PC-9 (cell line): ENCODE results near the gene GOLGA1. TPM values are rescaled to one million over a fixed set of nuclear protein-coding genes. Genes with fewer than 3 reads are reported as not detected.

ENCODE experiments used
- BruUV-seq: library from RNA; stranded (reverse); fragments of 400-500 nt; replicated peaks from 2 replicates; lab custom pipeline; 2021; lab: Mats Ljungman, UMichigan
- CTCF ChIA-PET: fragments of 300-600 bp; sonication (Branson Sonifier 250); formaldehyde crosslinking; loops from one replicate; lab custom pipeline; 2022; ENCODE audit warnings: antibody characterized with exemption; lab: Charles Lee
- POLR2A ChIA-PET: fragments of 300-600 bp; sonication (Branson Sonifier 250); formaldehyde crosslinking; loops from one replicate; lab custom pipeline; 2022; ENCODE audit warnings: antibody characterized with exemption; ENCODE audit not compliant: unreplicated experiment; lab: Charles Lee
- DNase-seq, 2 experiments: peaks; one replicate each; pipeline versions ENCODE4 v3.0.0 to v3.0.0-alpha.2; 2015 to 2022; ENCODE audit warnings: mixed read lengths in 1 of 2
- H2AFZ ChIP-seq: fragments of 200-600 bp; sonication (generic); 2 replicates; pipeline ENCODE4 v1.8.1; 2017; ENCODE audit warnings: antibody characterized with exemption
- H3F3A ChIP-seq: fragments of 200-600 bp; sonication (generic); 2 replicates; pipeline ENCODE4 v1.8.1; 2017; ENCODE audit warnings: antibody characterized with exemption, mild to moderate bottlenecking, low read depth; ENCODE audit not compliant: insufficient read depth
- H3K27ac ChIP-seq: fragments of 200-600 bp; sonication (generic); 2 replicates; pipeline ENCODE4 v1.6.1; 2016; ENCODE audit warnings: mixed run types
- H3K27me3 ChIP-seq: fragments of 200-600 bp; sonication (generic); 2 replicates; pipeline ENCODE4 v1.6.1; 2016; ENCODE audit warnings: low read depth, mixed run types; ENCODE audit not compliant: insufficient read depth
- H3K36me3 ChIP-seq: fragments of 200-600 bp; sonication (generic); 2 replicates; pipeline ENCODE4 v1.6.1; 2016; ENCODE audit warnings: low read depth, mixed run types
- H3K4me1 ChIP-seq: fragments of 200-600 bp; sonication (generic); replicated peaks from 2 replicates; pipeline ENCODE4 v1.6.1; 2016; ENCODE audit warnings: mixed run types; ENCODE audit not compliant: insufficient read depth
- H3K4me2 ChIP-seq: fragments of 200-600 bp; sonication (generic); 2 replicates; pipeline ENCODE4 v1.6.1; 2017; ENCODE audit warnings: mixed run types
- H3K4me3 ChIP-seq: fragments of 200-600 bp; sonication (generic); 2 replicates; pipeline ENCODE4 v1.6.1; 2016; ENCODE audit warnings: mixed run types
- H3K79me2 ChIP-seq: fragments of 200-600 bp; sonication (generic); 2 replicates; pipeline ENCODE4 v1.6.1; 2017; ENCODE audit warnings: low read depth, mixed run types
- H3K9me2 ChIP-seq: fragments of 200-600 bp; sonication (generic); 2 replicates; pipeline ENCODE4 v1.8.1; 2017; ENCODE audit warnings: mild to moderate bottlenecking; ENCODE audit not compliant: insufficient read depth
- H3K9me3 ChIP-seq: fragments of 200-600 bp; sonication (generic); 2 replicates; pipeline ENCODE4 v1.8.1; 2016; ENCODE audit warnings: low read depth; ENCODE audit not compliant: insufficient read depth
- H4K20me1 ChIP-seq: fragments of 200-600 bp; sonication (generic); 2 replicates; pipeline ENCODE4 v1.8.1; 2017; ENCODE audit not compliant: insufficient read depth
- CTCF ChIP-seq: fragments of 200-600 bp; sonication (generic); conservative IDR thresholded peaks from 2 replicates; pipeline ENCODE4 v1.6.1; 2017; ENCODE audit warnings: mixed run types, antibody characterized with exemption, mild to moderate bottlenecking, moderate library complexity
- EZH2 ChIP-seq: fragments of 200-600 bp; sonication (generic); IDR thresholded peaks from 2 replicates; pipeline ENCODE4 v1.8.0; 2017; ENCODE audit warnings: antibody characterized with exemption, low read depth
- intact Hi-C: fragments of 100-400 bp; cut with micrococcal nuclease; formaldehyde crosslinking; loops from one replicate; pipeline ENCODE4 v1.10.0; 2022; ENCODE audit not compliant: unreplicated experiment
- total RNA-seq: library from RNA; stranded (reverse); gene quantifications from 2 replicates; pipeline ENCODE4 v1.2.3, GENCODE V29; 2021

Gene GOLGA1
- total RNA-seq, 1 experiment from 2014 or later, result 23.0 TPM

- DNase-seq, result no peak
- BruUV-seq, result no TSS peak
- H3K36me3 ChIP-seq, result no peaks in the 10 kb centered on the region
- TF ChIP-seq CTCF, result no peak
- TF ChIP-seq EZH2, result no peak
- no peak overlapping the region for H2AFZ ChIP-seq
- no peaks in the 10 kb centered on the region for H3K9me2 ChIP-seq
- CTCF ChIA-PET, result no interaction called here
- H3K9me3 ChIP-seq, result no peaks in the 10 kb centered on the region
- H3K79me2 ChIP-seq, result no peaks in the 10 kb centered on the region
- POLR2A ChIA-PET, result interaction anchor here (0.6 kb wide), 1 partner anchor 876 kb away, joined by 5 read pairs; the partner anchor contains the start of gene MAPKAP1
- peaks cover 19% of the 10 kb centered on the region for H3K4me1 ChIP-seq
- no peaks in the 10 kb centered on the region for H3K27me3 ChIP-seq
- intact Hi-C loops, result no loop called here
- H3K4me3 ChIP-seq, result no peak overlapping the region
- H3K4me2 ChIP-seq, result no peak overlapping the region
- H4K20me1 ChIP-seq, result no peaks in the 10 kb centered on the region
- H3K27ac ChIP-seq, result no peak overlapping the region
- peaks cover 15% of the 10 kb centered on the region; the same call in 1 of the 2 replicates for H3F3A ChIP-seq
These were observed 110.3 kb downstream of the GOLGA1 start for GRCh38 chr9:124830593-124830992.

GRCh38 chr9:124829334-124829669, 111.6 kb downstream of the GOLGA1 start:
- no TSS peak for BruUV-seq
- TF ChIP-seq CTCF, result no peak
- no peak for DNase-seq
- H3K36me3 ChIP-seq, result no peaks in the 10 kb centered on the region
- peaks cover 6% of the 10 kb centered on the region for H3K4me1 ChIP-seq
- no peaks in the 10 kb centered on the region for H3K27me3 ChIP-seq
- H3K4me3 ChIP-seq, result no peak overlapping the region
- H3K9me3 ChIP-seq, result no peaks in the 10 kb centered on the region
- H3K79me2 ChIP-seq, result no peaks in the 10 kb centered on the region
- peaks cover 6% of the 10 kb centered on the region; the same call in 1 of the 2 replicates for H3F3A ChIP-seq
- H3K4me2 ChIP-seq, result no peak overlapping the region
- no peak overlapping the region for H2AFZ ChIP-seq
- H3K9me2 ChIP-seq, result no peaks in the 10 kb centered on the region
- POLR2A ChIA-PET, result interaction anchor here (1.1 kb wide), 1 partner anchor 50 kb away, joined by 3 read pairs; no protein-coding TSS in a partner anchor
- CTCF ChIA-PET, result interaction anchor here (0.9 kb wide), 1 partner anchor 23 kb away, joined by 3 read pairs; no protein-coding TSS in a partner anchor
- H4K20me1 ChIP-seq, result no peaks in the 10 kb centered on the region
- H3K27ac ChIP-seq, result no peak overlapping the region
- intact Hi-C loops, result no loop called here

GRCh38 chr9:124828489-124829333, 112.2 kb downstream of the GOLGA1 start:
- H3K9me3 ChIP-seq, result no peaks in the 10 kb centered on the region
- ChIA-PET CTCF (interaction anchor here (0.9 kb wide), 1 partner anchor 24 kb away, joined by 3 read pairs; no protein-coding TSS in a partner anchor), POLR2A (no interaction called here)
- BruUV-seq, result no TSS peak
- no peak for TF ChIP-seq EZH2
- no peak overlapping the region for H3K4me3 ChIP-seq
- H3K36me3 ChIP-seq, result no peaks in the 10 kb centered on the region
- H3K27ac ChIP-seq, result no peak overlapping the region
- no peaks in the 10 kb centered on the region for H3K4me1 ChIP-seq
- H3K9me2 ChIP-seq, result no peaks in the 10 kb centered on the region
- no peak overlapping the region for H3K4me2 ChIP-seq
- DNase-seq, result no peak
- H2AFZ ChIP-seq, result no peak overlapping the region
- no peaks in the 10 kb centered on the region for H3K79me2 ChIP-seq
- H3F3A ChIP-seq, result no peaks in the 10 kb centered on the region; the same call in 1 of the 2 replicates
- H3K27me3 ChIP-seq, result no peaks in the 10 kb centered on the region
- intact Hi-C loops, result no loop called here
- no peaks in the 10 kb centered on the region for H4K20me1 ChIP-seq

Other genes starting within 250 kb of the GOLGA1 start
- 13.0 TPM in 2 replicates for gene NR6A1, start 169.8 kb downstream of the GOLGA1 start, total RNA-seq
- gene OLFML2A, start 163.9 kb downstream of the GOLGA1 start, total RNA-seq, result 5.7 and 9.0 TPM in 2 replicates
- not detected in 2 replicates for gene WDR38, start 87.6 kb downstream of the GOLGA1 start, total RNA-seq
- gene RPL35, start 79.1 kb downstream of the GOLGA1 start, total RNA-seq, result 2,125 and 2,313 TPM in 2 replicates
- 71.0 and 84.4 TPM in 2 replicates for gene ARPC5L, start 79.0 kb downstream of the GOLGA1 start, total RNA-seq
- 16.0 and 20.2 TPM in 2 replicates for gene SCAI, start 202.4 kb upstream of the GOLGA1 start, total RNA-seq
- 34.6 and 49.6 TPM in 2 replicates for gene PPP6C, start 248.7 kb upstream of the GOLGA1 start, total RNA-seq